Femur (tissue), 1 donor: Measurements from ENCODE around the gene PIK3R1.
"Not testable (repeated sequence)": the region's sequence is repeated elsewhere in the genome, so short reads cannot be mapped to it uniquely, and the experiment has no call there.

Experiments
- DNase-seq: peaks from one replicate; pipeline ENCODE4 v3.0.0-alpha.2; 2017

Gene PIK3R1

GRCh38 chr5:68227532-68228160 is 12.1 kb downstream of the PIK3R1 start:
- no peak for DNase-seq

- no peak for DNase-seq
Measured at GRCh38 chr5:68229416-68229815, 13.9 kb downstream of the PIK3R1 start.

GRCh38 chr5:68230285-68230684 is 14.7 kb downstream of the PIK3R1 start:
- no peak for DNase-seq

GRCh38 chr5:68231414-68232076 is 16.0 kb downstream of the PIK3R1 start:
- DNase-seq: no peak

- no peak for DNase-seq
Measured at GRCh38 chr5:68232277-68232676, 16.7 kb downstream of the PIK3R1 start.

- no peak for DNase-seq
Measured at GRCh38 chr5:68233075-68233474, 17.5 kb downstream of the PIK3R1 start.

- not testable (repeated sequence) for DNase-seq
Measured at GRCh38 chr5:68235229-68235628, 19.7 kb downstream of the PIK3R1 start.

- DNase-seq: no peak
Measured at GRCh38 chr5:68237715-68238114, 22.2 kb downstream of the PIK3R1 start.

- peak; percentile 73 for DNase-seq
Measured at GRCh38 chr5:68239487-68239886, 23.9 kb downstream of the PIK3R1 start.

- DNase-seq: no peak
Measured at GRCh38 chr5:68240202-68240601, 24.6 kb downstream of the PIK3R1 start.

- DNase-seq: no peak
Measured at GRCh38 chr5:68240771-68241170, 25.2 kb downstream of the PIK3R1 start.

GRCh38 chr5:68242743-68243142 is 27.2 kb downstream of the PIK3R1 start:
- DNase-seq: peak; percentile 33

- DNase-seq: no peak
Measured at GRCh38 chr5:68243251-68243650, 27.7 kb downstream of the PIK3R1 start.

- DNase-seq: no peak
Measured at GRCh38 chr5:68243681-68244080, 28.1 kb downstream of the PIK3R1 start.

GRCh38 chr5:68245319-68245718 is 29.8 kb downstream of the PIK3R1 start:
- DNase-seq: no peak

GRCh38 chr5:68246802-68247201 is 31.2 kb downstream of the PIK3R1 start:
- no peak for DNase-seq

- DNase-seq: no peak
Measured at GRCh38 chr5:68247627-68248026, 32.1 kb downstream of the PIK3R1 start.

GRCh38 chr5:68248896-68249295 is 33.3 kb downstream of the PIK3R1 start:
- DNase-seq: no peak

- no peak for DNase-seq
Measured at GRCh38 chr5:68249520-68249919, 34.0 kb downstream of the PIK3R1 start.

- no peak for DNase-seq
Measured at GRCh38 chr5:68250661-68251298, 35.2 kb downstream of the PIK3R1 start.

- no peak for DNase-seq
Measured at GRCh38 chr5:68251386-68251785, 35.8 kb downstream of the PIK3R1 start.

GRCh38 chr5:68251804-68252522 is 36.4 kb downstream of the PIK3R1 start:
- DNase-seq: peak; percentile 64
